GM18526 (cell line): ENCODE measurements around the gene ATXN1.

Experiments used
- POLR2A ChIP-seq: IDR thresholded peaks from 3 replicates; pipeline ENCODE4 v1.6.1; 2011; ENCODE audit not compliant: insufficient read length; ENCODE audit errors: extremely low read depth

Gene ATXN1

DNA sequence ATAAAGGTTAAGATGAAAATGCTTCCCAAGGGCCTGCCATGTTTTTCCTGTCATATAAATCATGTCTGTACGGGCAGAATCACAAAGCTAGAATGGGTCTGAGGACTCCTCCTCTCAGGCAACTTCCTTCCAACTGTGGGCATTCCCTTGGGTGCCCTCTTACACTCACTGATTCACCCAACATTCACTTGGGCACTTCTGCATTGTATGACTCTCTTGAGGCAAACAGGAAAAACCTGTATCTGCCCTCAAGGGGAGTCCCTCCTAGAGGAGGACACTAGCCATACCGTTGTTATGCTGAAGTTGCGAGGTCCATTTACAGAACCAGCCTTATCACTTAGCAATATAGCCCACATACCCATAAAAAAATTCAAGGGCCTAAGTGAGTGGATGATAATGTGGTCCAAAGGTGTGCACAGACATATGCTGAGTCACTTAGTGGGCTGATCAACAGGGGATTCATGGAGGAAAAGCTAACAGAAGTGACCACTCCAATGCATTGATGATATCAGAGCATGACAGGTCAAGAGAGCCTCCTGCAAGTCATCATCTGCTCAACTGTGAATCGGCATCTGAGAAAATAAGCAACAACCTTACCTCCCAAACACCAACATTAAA lies 131.1 kb downstream of the ATXN1 start:
- TF ChIP-seq POLR2A, result no peak

DNA sequence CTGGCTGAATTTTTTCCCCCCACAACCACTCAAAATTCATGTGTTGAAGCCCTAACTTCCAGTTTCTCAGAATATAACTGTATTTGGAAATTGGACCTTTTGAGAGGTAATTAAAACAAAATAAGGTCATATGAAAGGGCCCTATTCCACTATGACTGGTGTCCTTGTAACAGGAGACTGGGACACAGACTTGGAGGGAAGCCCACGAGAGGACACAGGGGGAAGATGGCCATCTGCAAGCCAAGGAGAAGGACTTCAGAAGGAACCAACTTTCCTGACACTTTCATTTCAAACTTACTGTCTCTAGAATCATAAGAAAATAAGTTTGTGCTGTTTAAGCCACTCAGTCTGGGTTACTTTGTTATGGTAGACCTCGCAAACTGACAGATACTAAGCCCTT lies 134.6 kb downstream of the ATXN1 start:
- no peak for TF ChIP-seq POLR2A

- TF ChIP-seq POLR2A, result no peak
Measured at GRCh38 chr6:16625291-16626265, 135.7 kb downstream of the ATXN1 start.

- no peak for TF ChIP-seq POLR2A
Measured at GRCh38 chr6:16624636-16625290, 136.5 kb downstream of the ATXN1 start.

DNA sequence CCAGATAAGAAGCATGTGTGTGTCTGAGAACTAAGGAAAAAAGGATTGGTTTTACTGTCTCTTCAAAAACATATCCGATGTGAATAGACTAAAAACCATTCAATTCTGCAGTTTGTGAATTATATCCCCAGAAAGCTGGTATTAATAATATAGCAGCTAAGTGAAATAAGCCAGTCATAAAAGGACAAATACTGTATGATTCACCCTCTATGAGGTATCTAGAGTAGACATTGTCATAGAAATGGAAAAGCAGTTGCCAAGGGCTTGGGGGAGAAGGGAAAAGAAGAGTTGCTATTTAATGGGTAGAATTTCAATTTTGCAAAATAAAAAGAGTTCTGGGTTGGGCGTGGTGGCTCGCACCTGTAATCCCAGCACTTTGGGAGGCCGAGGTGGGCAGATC lies 137.5 kb downstream of the ATXN1 start:
- no peak for TF ChIP-seq POLR2A

GRCh38 chr6:16623029-16623653 lies 138.1 kb downstream of the ATXN1 start:
- TF ChIP-seq POLR2A, result no peak

DNA sequence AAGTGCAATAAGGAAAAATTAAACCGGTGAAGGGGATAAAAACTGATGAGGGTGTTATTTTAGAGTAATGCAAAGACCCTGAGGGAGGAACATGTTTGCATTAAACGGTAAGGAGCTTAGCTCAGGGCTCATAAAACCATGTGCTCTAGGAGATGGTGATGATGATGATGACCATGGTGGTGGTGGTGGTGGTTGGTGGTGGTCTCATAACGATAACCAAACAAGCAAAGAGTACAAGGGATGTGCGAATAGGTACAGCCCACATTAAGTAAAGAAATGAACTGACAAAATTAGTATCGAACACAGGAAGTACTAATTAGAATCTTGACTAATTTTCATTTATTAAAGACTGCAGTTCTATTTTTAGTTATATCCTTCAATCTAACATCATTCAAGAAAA lies 139.1 kb downstream of the ATXN1 start:
- no peak for TF ChIP-seq POLR2A

DNA sequence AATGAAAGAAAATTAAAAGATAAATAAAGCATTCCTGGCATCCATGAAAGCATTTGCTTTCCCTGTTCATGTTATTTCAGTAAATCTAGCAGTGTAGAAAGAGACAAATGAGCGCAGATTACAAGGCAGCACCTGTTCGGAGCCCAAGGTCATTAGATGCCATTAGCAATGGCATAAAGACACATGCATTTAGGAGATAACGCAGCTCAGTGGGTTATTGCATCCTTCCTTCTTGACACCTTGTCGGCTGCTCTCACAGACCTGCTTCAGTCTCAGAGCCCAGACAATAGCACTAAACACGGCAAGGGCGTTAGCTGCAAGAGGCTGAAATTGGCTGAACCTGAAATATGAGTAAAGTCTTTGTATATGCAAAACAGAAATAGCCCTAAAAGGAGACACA lies 140.3 kb downstream of the ATXN1 start:
- no peak for TF ChIP-seq POLR2A

DNA sequence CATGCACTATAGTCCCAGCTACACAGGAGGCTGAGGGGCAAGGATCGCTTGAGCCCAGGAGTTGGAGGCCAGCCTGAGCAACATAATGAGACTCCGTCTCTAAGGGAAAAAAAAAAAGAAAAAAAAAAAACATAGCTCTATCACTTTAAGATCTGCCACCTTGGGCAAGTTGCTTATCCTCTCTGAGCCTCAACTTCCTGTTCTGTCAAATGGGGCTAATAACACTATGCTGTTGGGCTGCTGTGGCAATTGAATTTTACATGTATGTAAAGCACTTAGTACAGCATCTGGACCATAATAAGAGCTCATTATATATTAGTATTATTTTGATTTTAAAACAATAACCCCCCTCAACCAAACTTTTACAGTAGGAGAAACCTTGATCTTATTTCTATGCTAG lies 141.5 kb downstream of the ATXN1 start:
- no peak for TF ChIP-seq POLR2A

- TF ChIP-seq POLR2A, result no peak
Measured at GRCh38 chr6:16618962-16619361, 142.3 kb downstream of the ATXN1 start.

GRCh38 chr6:16608444-16608843 lies 152.8 kb downstream of the ATXN1 start:
- TF ChIP-seq POLR2A, result no peak

DNA sequence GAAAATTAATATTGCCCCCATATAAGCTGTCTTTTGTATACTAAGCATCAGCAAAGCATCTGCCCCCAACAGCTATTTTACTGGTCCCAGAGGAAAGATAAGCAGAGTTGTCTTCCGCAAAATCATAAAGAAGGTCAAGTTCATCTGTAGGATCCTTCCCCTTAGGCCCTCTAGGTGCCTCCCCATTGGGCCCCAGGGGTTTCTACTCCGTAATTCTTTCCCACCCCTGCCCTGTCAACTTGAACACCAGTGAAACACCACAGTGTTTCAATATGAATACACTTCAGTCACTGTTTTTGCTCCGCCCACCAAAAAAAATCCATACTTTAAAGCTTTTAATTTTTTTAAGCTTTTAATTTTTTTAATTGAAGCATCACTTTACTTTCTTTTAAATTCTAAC lies 159.2 kb downstream of the ATXN1 start:
- no peak for TF ChIP-seq POLR2A

- no peak for TF ChIP-seq POLR2A
Measured at GRCh38 chr6:16600701-16601100, 160.6 kb downstream of the ATXN1 start.

DNA sequence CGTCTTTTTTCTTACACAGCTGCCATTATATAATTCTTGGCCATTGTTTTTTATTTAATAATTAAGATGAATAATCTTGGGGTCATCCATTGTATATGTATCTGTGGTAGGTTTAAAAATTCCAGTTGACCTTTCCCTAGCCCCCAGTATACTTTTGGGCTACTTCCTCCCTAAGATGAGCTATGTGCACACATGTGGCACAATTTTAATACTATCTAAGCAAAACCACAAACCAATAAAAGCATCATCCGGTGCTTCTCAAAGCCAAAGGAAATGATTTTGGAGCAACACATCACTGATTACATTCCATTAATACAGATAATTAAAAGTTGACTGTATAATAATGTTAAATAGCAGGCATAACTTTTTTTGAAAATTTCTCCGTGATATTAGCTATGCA lies 161.2 kb downstream of the ATXN1 start:
- TF ChIP-seq POLR2A, result no peak

- TF ChIP-seq POLR2A, result no peak
Measured at GRCh38 chr6:16596616-16597331, 164.5 kb downstream of the ATXN1 start.
